GM19238 (cell line): ENCODE measurements around the gene CKAP4.

Experiments
- DNase-seq: peaks from one replicate; pipeline ENCODE4 v3.0.0; 2011; ENCODE audit warnings: low spot score; ENCODE audit not compliant: insufficient read length

Gene CKAP4

GRCh38 chr12:106197906-106198623 is 49.8 kb downstream of the CKAP4 start:
- no peak for DNase-seq

GRCh38 chr12:106195621-106196027 is 52.2 kb downstream of the CKAP4 start:
- DNase-seq, result no peak

DNA sequence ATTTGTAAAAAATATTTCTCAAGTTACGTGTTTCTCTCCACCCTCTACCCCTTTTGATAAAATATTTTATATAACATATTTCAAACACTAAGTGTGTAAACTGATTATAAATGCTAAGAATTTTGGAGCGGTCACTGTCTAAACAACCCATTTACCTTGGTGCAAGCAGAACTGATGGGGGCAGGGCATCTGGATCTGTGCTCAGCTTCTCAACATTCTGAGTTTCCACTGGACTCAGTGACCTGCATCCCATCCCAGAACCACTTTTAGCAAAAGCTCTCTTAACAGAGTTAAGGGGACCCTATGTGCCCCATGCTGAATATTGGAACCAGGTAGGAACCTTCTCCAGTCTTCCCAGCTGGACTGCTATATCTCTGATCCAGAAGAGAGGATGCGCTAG is 53.5 kb downstream of the CKAP4 start:
- DNase-seq, result no peak

- DNase-seq, result no peak
Observed at GRCh38 chr12:106193394-106194215, 54.2 kb downstream of the CKAP4 start.

GRCh38 chr12:106192659-106193393 is 55.0 kb downstream of the CKAP4 start:
- DNase-seq, result no peak

DNA sequence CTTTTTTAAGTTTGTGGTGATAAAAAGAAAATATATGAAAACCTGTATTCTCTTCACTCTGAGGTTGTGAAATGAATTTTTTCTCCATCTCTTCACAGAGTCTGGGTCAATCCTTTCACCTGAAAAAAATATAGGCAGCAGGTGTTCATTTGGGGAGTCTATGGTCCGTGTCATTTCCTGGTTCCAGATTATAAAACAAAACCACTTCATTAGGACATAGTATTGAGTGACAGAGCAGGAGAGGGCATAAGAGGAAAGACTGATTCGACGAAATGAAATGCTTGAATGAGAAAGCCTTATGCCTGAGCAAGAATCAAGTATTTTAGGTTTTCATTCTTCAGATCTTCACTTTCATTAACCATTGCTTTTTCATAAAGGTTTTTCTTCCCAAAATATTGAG is 57.2 kb downstream of the CKAP4 start:
- no peak for DNase-seq

DNA sequence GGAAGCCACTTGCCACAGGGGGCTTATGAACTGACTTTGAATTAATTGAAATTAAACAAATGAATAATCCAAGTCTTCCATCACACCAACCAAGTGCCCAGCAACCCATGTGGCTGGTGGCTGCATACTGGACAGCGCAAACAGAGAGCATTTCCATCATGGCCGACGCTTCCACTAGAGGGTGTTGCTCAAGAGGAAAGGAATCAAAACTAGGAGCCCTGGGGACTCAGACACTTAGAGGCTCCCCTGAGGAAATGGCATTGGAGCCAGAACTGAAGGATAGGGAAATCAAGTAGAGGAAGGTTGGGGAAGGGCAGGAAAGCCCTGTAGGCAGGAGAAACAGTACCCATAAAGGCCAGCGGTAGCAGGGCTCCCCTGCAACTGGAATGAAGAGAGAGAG is 58.5 kb downstream of the CKAP4 start:
- DNase-seq, result no peak

GRCh38 chr12:106188256-106188655 is 59.6 kb downstream of the CKAP4 start:
- no peak for DNase-seq
